ENCODE results near the gene ZNF532.

Gene ZNF532

GRCh38 chr18:58983260-58984155 lies 118.8 kb downstream of the ZNF532 start:
- DNase-seq (ENCODE audit: low read depth) = no peak

GRCh38 chr18:58988600-58988999 lies 123.9 kb downstream of the ZNF532 start:
- no peak for DNase-seq (ENCODE audit: low read depth)

GRCh38 chr18:58989184-58989759 lies 124.6 kb downstream of the ZNF532 start:
- no peak for DNase-seq (ENCODE audit: low read depth)

GRCh38 chr18:58990720-58991119 lies 126.0 kb downstream of the ZNF532 start:
- DNase-seq (ENCODE audit: low read depth) = no peak

GRCh38 chr18:58991167-58991798 lies 126.6 kb downstream of the ZNF532 start:
- DNase-seq (ENCODE audit: low read depth) = no peak

- no peak for DNase-seq (ENCODE audit: low read depth)
Measured at GRCh38 chr18:58992301-58993231, 127.9 kb downstream of the ZNF532 start.

- DNase-seq (ENCODE audit: low read depth) = no peak
Measured at GRCh38 chr18:58993260-58993659, 128.6 kb downstream of the ZNF532 start.

- DNase-seq (ENCODE audit: low read depth) = no peak
Measured at GRCh38 chr18:58995663-58996062, 131.0 kb downstream of the ZNF532 start.

- no peak for DNase-seq (ENCODE audit: low read depth)
Measured at GRCh38 chr18:58996131-58996641, 131.5 kb downstream of the ZNF532 start.

- no peak for DNase-seq (ENCODE audit: low read depth)
Measured at GRCh38 chr18:58996696-58997095, 132.0 kb downstream of the ZNF532 start.

GRCh38 chr18:58997811-58998337 lies 133.2 kb downstream of the ZNF532 start:
- DNase-seq (ENCODE audit: low read depth) = no peak

- DNase-seq (ENCODE audit: low read depth) = no peak
Measured at GRCh38 chr18:58998401-58999203, 133.9 kb downstream of the ZNF532 start.

- no peak for DNase-seq (ENCODE audit: low read depth)
Measured at GRCh38 chr18:59001166-59001565, 136.5 kb downstream of the ZNF532 start.

- DNase-seq (ENCODE audit: low read depth) = no peak
Measured at GRCh38 chr18:59001721-59002120, 137.0 kb downstream of the ZNF532 start.

GRCh38 chr18:59002974-59003594 lies 138.4 kb downstream of the ZNF532 start:
- DNase-seq (ENCODE audit: low read depth) = no peak

- DNase-seq (ENCODE audit: low read depth) = no peak
Measured at GRCh38 chr18:59005262-59005661, 140.6 kb downstream of the ZNF532 start.

- DNase-seq (ENCODE audit: low read depth) = no peak
Measured at GRCh38 chr18:59006461-59007067, 141.9 kb downstream of the ZNF532 start.

GRCh38 chr18:59008302-59008974 lies 143.8 kb downstream of the ZNF532 start:
- DNase-seq (ENCODE audit: low read depth) = no peak

GRCh38 chr18:59009846-59010245 lies 145.2 kb downstream of the ZNF532 start:
- no peak for DNase-seq (ENCODE audit: low read depth)
